SK-N-SH (cell line): ENCODE measurements around the gene KLHL18. TPM values are rescaled to one million over a fixed set of nuclear protein-coding genes. Genes with fewer than 3 reads are reported as not detected.

ENCODE experiments used
- CTCF ChIA-PET: fragments of 300-600, 350-600 bp; formaldehyde crosslinking; extraction: SDS; loops from one replicate; lab custom pipeline; 2021; lab: Yijun Ruan, JAX
- POLR2A ChIA-PET: fragments of 350-600 bp; sonication (Branson Sonifier 250); formaldehyde crosslinking; extraction: SDS; loops from one replicate; lab custom pipeline; 2020; ENCODE audit warnings: antibody characterized with exemption, inconsistent platforms; lab: Yijun Ruan, JAX
- DNase-seq: peaks from one replicate; pipeline ENCODE4 v3.0.0; 2012
- H2AFZ ChIP-seq: fragments of 200-600 bp; sonication (generic); 2 replicates; pipeline ENCODE4 v1.8.1; 2016; ENCODE audit warnings: antibody characterized with exemption, mild to moderate bottlenecking, low read depth
- H3F3A ChIP-seq: fragments of 200-600 bp; sonication (generic); replicated peaks from 2 replicates; pipeline ENCODE3; 2016; ENCODE audit warnings: antibody characterized with exemption, mild to moderate bottlenecking; ENCODE audit not compliant: insufficient read depth
- H3K27ac ChIP-seq, 2 experiments: fragments of 200-500 bp in 1 of 2; fragments of 200-600 bp in 1 of 2; sonication (Bioruptor generic) in 1 of 2; sonication (generic), shearing (Covaris generic) in 1 of 2; 2 replicates each; pipeline versions ENCODE4 v1.5.1 to v1.6.1; 2014 to 2016; ENCODE audit warnings: low read depth in 2 of 2, inconsistent platforms in 1 of 2, low read length in 1 of 2, mild to moderate bottlenecking in 1 of 2, mixed read lengths in 1 of 2
- H3K27me3 ChIP-seq: fragments of 200-600 bp; sonication (generic), shearing (Covaris generic); 2 replicates; pipeline ENCODE4 v1.6.1; 2016; ENCODE audit warnings: mixed run types; ENCODE audit not compliant: insufficient read depth
- H3K36me3 ChIP-seq, 2 experiments: fragments of 200-500 bp in 1 of 2; fragments of 200-600 bp in 1 of 2; sonication (Bioruptor generic) in 1 of 2; sonication (generic) in 1 of 2; replicated peaks in 1 of 2; 2 replicates each; pipeline versions ENCODE3 to v1.5.1; 2014 to 2016; ENCODE audit warnings: low read length in 1 of 2, mild to moderate bottlenecking in 1 of 2; ENCODE audit not compliant: insufficient read depth in 2 of 2, control insufficient read depth in 1 of 2
- H3K4me1 ChIP-seq, 2 experiments: fragments of 200-500 bp in 1 of 2; fragments of 200-600 bp in 1 of 2; sonication (Bioruptor generic) in 1 of 2; sonication (generic), shearing (Covaris generic) in 1 of 2; 2 replicates each; pipeline versions ENCODE4 v1.5.1 to v1.6.1; 2014 to 2016; ENCODE audit warnings: low read depth in 1 of 2, low read length in 1 of 2, mixed run types in 1 of 2; ENCODE audit not compliant: insufficient read depth in 2 of 2, control insufficient read depth in 1 of 2
- H3K4me2 ChIP-seq: fragments of 200-600 bp; sonication (generic), shearing (Covaris generic); 2 replicates; pipeline ENCODE4 v1.6.1; 2017; ENCODE audit warnings: mixed run types
- H3K4me3 ChIP-seq, 2 experiments: fragments of 200-500 bp in 1 of 2; fragments of 200-600 bp in 1 of 2; sonication (Bioruptor generic) in 1 of 2; sonication (generic), shearing (Covaris generic) in 1 of 2; 2 replicates each; pipeline versions ENCODE4 v1.5.1 to v1.8.1; 2014 to 2016; ENCODE audit warnings: low read depth in 2 of 2, inconsistent platforms in 1 of 2, low read length in 1 of 2, mild to moderate bottlenecking in 1 of 2, mixed read lengths in 1 of 2, moderate library complexity in 1 of 2
- H3K79me2 ChIP-seq: fragments of 200-600 bp; sonication (generic); 2 replicates; pipeline ENCODE4 v1.8.1; 2017; ENCODE audit warnings: mild to moderate bottlenecking; ENCODE audit not compliant: insufficient read depth
- H3K9ac ChIP-seq: fragments of 200-600 bp; sonication (generic); 2 replicates; pipeline ENCODE4 v1.6.1; 2017; ENCODE audit warnings: mixed run types
- H3K9me2 ChIP-seq: fragments of 200-600 bp; sonication (generic); 2 replicates; pipeline ENCODE4 v1.6.1; 2017; ENCODE audit warnings: mixed run types
- H3K9me3 ChIP-seq: fragments of 200-600 bp; sonication (generic); 2 replicates; pipeline ENCODE4 v1.6.1; 2017; ENCODE audit warnings: mixed run types, mild to moderate bottlenecking, moderate library complexity
- H4K20me1 ChIP-seq: fragments of 200-600 bp; sonication (generic); 2 replicates; pipeline ENCODE4 v1.6.1; 2017; ENCODE audit warnings: mild to moderate bottlenecking, mixed run types; ENCODE audit not compliant: insufficient read depth
- CHD2 ChIP-seq: fragments of 150-350 bp; IDR thresholded peaks from 2 replicates; pipeline ENCODE4 v1.6.1; 2018; ENCODE audit warnings: low read length; ENCODE audit not compliant: partially characterized antibody
- CTCF ChIP-seq: fragments of 200-600 bp; sonication (generic); IDR thresholded peaks from 2 replicates; pipeline ENCODE4 v1.6.1; 2017; ENCODE audit warnings: antibody characterized with exemption, mild to moderate bottlenecking, moderate library complexity
- EP300 ChIP-seq, 2 experiments: IDR thresholded peaks; 2 replicates each; pipeline versions ENCODE4 v1.4.0 to v1.6.1; 2012; ENCODE audit warnings: borderline replicate concordance in 1 of 2, low read depth in 1 of 2, low read length in 1 of 2
- FOSL2 ChIP-seq: IDR thresholded peaks from 2 replicates; pipeline ENCODE4 v1.4.0; 2012; ENCODE audit warnings: low read depth, mild to moderate bottlenecking, moderate library complexity, borderline replicate concordance
- FOXJ3 ChIP-seq: sonication (generic); formaldehyde crosslinking; IDR thresholded peaks from 2 replicates; pipeline ENCODE4 v1.5.1; 2020; ENCODE audit warnings: mild to moderate bottlenecking, missing genetic modification reagents
- FOXM1 ChIP-seq: IDR thresholded peaks from 2 replicates; pipeline ENCODE4 v1.4.0; 2012; ENCODE audit warnings: low read depth, mild to moderate bottlenecking
- GABPA ChIP-seq: IDR thresholded peaks from 2 replicates; pipeline ENCODE4 v1.4.0; 2012; ENCODE audit warnings: low read depth, mild to moderate bottlenecking
- JUND ChIP-seq: IDR thresholded peaks from 2 replicates; pipeline ENCODE4 v1.4.0; 2012
- MAX ChIP-seq: IDR thresholded peaks from 2 replicates; pipeline ENCODE4 v1.4.0; 2012; ENCODE audit warnings: low read depth
- MEF2A ChIP-seq: IDR thresholded peaks from 2 replicates; pipeline ENCODE4 v1.4.0; 2012; ENCODE audit warnings: low read depth, borderline replicate concordance
- MXI1 ChIP-seq: IDR thresholded peaks from 2 replicates; pipeline ENCODE4 v1.6.1; 2012; ENCODE audit warnings: mild to moderate bottlenecking, low read depth, low read length, improper control_type of control experiment
- NFIC ChIP-seq: IDR thresholded peaks from 2 replicates; pipeline ENCODE4 v1.4.0; 2012; ENCODE audit warnings: borderline replicate concordance
- NRF1 ChIP-seq: IDR thresholded peaks from 2 replicates; pipeline ENCODE4 v1.6.1; 2012; ENCODE audit warnings: low read depth, mild to moderate bottlenecking, low read length
- PBX3 ChIP-seq: IDR thresholded peaks from 2 replicates; pipeline ENCODE4; 2012
- POLR2AphosphoS5 ChIP-seq: IDR thresholded peaks from 2 replicates; pipeline ENCODE4 v1.6.1; 2012; ENCODE audit warnings: low read depth, low read length
- RCOR1 ChIP-seq: fragments of 150-350 bp; IDR thresholded peaks from 2 replicates; pipeline ENCODE4 v1.6.1; 2017; ENCODE audit warnings: antibody characterized with exemption, low read length
- RFX5 ChIP-seq: IDR thresholded peaks from 2 replicates; pipeline ENCODE4 v1.6.1; 2012; ENCODE audit warnings: mild to moderate bottlenecking, improper control_type of control experiment, low read length
- SIN3A ChIP-seq: IDR thresholded peaks from 2 replicates; pipeline ENCODE4 v1.6.1; 2012; ENCODE audit warnings: low read depth, mild to moderate bottlenecking, low read length, moderate library complexity, borderline replicate concordance
- TCF12 ChIP-seq: IDR thresholded peaks from 2 replicates; pipeline ENCODE4 v1.4.0; 2012
- TEAD4 ChIP-seq: IDR thresholded peaks from 2 replicates; pipeline ENCODE4 v1.4.0; 2012; ENCODE audit warnings: mild to moderate bottlenecking, borderline replicate concordance; ENCODE audit not compliant: insufficient read depth
- USF1 ChIP-seq: IDR thresholded peaks from 2 replicates; pipeline ENCODE4 v1.4.0; 2012; ENCODE audit warnings: low read depth, borderline replicate concordance
- YY1 ChIP-seq: IDR thresholded peaks from 2 replicates; pipeline ENCODE4 v1.4.0; 2012; ENCODE audit warnings: low read depth, mild to moderate bottlenecking
- WGBS: methylation state at CpG from one replicate; pipeline ENCODE4 v1.1.6; 2017; ENCODE audit warnings: low lambda C conversion rate; 5-methylcytosine and 5-hydroxymethylcytosine counted together
- polyA plus RNA-seq, 3 experiments: library from polyadenylated mRNA; depleted of rRNA; stranded (reverse); fragments of >200 nt; gene quantifications; 2 replicates each; pipeline ENCODE4 v1.2.3, GENCODE V29; 2012
- TF ChIP-seq, protein P1 (sequence below): IDR thresholded peaks from 2 replicates; pipeline ENCODE4 v1.6.1; 2012; ENCODE audit warnings: mild to moderate bottlenecking, low read depth, low read length, moderate library complexity
- TF ChIP-seq, protein P2 (sequence below): fragments of 150-350 bp; IDR thresholded peaks from 2 replicates; pipeline ENCODE4 v1.6.1; 2016; ENCODE audit warnings: mild to moderate bottlenecking, low read depth, low read length

The KLHL18 gene
- polyA plus RNA-seq, 1 of the 3 experiments (the other 2 are of a cell fraction): 55.2 TPM

GRCh38 chr3:47365213-47366153, 82.7 kb downstream of the KLHL18 start:
- ChIA-PET CTCF (no interaction called here), POLR2A (interaction anchor here (0.6 kb wide), 1 partner anchor 74 kb away, joined by 3 read pairs; no protein-coding TSS in a partner anchor)
- H3K4me3 ChIP-seq: no peak overlapping the region
- no peak overlapping the region for H3K9ac ChIP-seq
- H3K27ac ChIP-seq: peak overlapping the region in 1 of 2 experiments; percentile 54; a peak in 1 of 4 replicates
- H2AFZ ChIP-seq: no peak overlapping the region
- no peaks in the 10 kb centered on the region for H3K9me3 ChIP-seq
- no peaks in the 10 kb centered on the region for H3K9me2 ChIP-seq
- H4K20me1 ChIP-seq: no peaks in the 10 kb centered on the region
- H3F3A ChIP-seq: peaks cover 18% of the 10 kb centered on the region
- no peaks in the 10 kb centered on the region for H3K79me2 ChIP-seq
- H3K4me1 ChIP-seq: no peaks in the 10 kb centered on the region
- H3K27me3 ChIP-seq: no peaks in the 10 kb centered on the region
- H3K36me3 ChIP-seq: no peaks in the 10 kb centered on the region
- H3K4me2 ChIP-seq: no peak overlapping the region; the same call in 1 of the 2 replicates
- DNase-seq: no peak
- 42% methylated on average over 11 of the region's 11 CpGs for WGBS
- TF ChIP-seq MXI1 (no peak), PBX3 (peak; percentile 65), NRF1 (no peak), CHD2 (no peak), YY1 (no peak), FOXJ3 (CRISPR knock-in tag) (no peak), FOXM1 (no peak), POLR2AphosphoS5 (no peak), EP300 (IDR thresholded peaks at IDR 0.05; ENCODE audit: borderline replicate concordance in 1 of 2, low read depth in 1 of 2, low read length in 1 of 2) (peak in 1 of 2 experiments; percentile 52; a peak in 1 of 4 replicates), RCOR1 (no peak), TCF12 (peak; percentile 69; the same call in 1 of the 2 replicates), FOSL2 (peak; percentile 40; the same call in 1 of the 2 replicates), MEF2A (peak; percentile 38; the same call in 1 of the 2 replicates), SIN3A (no peak), CTCF (no peak), GABPA (no peak), RFX5 (no peak), NFIC (peak; percentile 94), TEAD4 (no peak), JUND (peak; percentile 49), MAX (0 out of 2 replicates have a peak, but pooled peaks have one; percentile 30), USF1 (no peak; the same call in 1 of the 2 replicates)
- TF ChIP-seq, protein P1, sequence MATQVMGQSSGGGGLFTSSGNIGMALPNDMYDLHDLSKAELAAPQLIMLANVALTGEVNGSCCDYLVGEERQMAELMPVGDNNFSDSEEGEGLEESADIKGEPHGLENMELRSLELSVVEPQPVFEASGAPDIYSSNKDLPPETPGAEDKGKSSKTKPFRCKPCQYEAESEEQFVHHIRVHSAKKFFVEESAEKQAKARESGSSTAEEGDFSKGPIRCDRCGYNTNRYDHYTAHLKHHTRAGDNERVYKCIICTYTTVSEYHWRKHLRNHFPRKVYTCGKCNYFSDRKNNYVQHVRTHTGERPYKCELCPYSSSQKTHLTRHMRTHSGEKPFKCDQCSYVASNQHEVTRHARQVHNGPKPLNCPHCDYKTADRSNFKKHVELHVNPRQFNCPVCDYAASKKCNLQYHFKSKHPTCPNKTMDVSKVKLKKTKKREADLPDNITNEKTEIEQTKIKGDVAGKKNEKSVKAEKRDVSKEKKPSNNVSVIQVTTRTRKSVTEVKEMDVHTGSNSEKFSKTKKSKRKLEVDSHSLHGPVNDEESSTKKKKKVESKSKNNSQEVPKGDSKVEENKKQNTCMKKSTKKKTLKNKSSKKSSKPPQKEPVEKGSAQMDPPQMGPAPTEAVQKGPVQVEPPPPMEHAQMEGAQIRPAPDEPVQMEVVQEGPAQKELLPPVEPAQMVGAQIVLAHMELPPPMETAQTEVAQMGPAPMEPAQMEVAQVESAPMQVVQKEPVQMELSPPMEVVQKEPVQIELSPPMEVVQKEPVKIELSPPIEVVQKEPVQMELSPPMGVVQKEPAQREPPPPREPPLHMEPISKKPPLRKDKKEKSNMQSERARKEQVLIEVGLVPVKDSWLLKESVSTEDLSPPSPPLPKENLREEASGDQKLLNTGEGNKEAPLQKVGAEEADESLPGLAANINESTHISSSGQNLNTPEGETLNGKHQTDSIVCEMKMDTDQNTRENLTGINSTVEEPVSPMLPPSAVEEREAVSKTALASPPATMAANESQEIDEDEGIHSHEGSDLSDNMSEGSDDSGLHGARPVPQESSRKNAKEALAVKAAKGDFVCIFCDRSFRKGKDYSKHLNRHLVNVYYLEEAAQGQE: no peak
- TF ChIP-seq, protein P2, sequence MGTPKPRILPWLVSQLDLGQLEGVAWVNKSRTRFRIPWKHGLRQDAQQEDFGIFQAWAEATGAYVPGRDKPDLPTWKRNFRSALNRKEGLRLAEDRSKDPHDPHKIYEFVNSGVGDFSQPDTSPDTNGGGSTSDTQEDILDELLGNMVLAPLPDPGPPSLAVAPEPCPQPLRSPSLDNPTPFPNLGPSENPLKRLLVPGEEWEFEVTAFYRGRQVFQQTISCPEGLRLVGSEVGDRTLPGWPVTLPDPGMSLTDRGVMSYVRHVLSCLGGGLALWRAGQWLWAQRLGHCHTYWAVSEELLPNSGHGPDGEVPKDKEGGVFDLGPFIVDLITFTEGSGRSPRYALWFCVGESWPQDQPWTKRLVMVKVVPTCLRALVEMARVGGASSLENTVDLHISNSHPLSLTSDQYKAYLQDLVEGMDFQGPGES: no peak
